Upper lobe of left lung (tissue), 6 donors: ENCODE data around the gene SLC25A43. TPM values are rescaled to one million over a fixed set of nuclear protein-coding genes. Genes with fewer than 3 reads are reported as not detected.
A peak's percentile ranks its signal among the peaks of the same experiment; 100 is the strongest.

Source experiments
- ATAC-seq, 2 donors: fragments of 200-7000 bp; cut with Tn5 transposase; one replicate each; pipeline ENCODE4 v1.9.1; 2022; ENCODE audit warnings: mild to moderate bottlenecking in 2 of 2, moderate library complexity in 2 of 2; ENCODE audit not compliant: low FRiP score in 2 of 2
- DNase-seq, 2 donors: peaks; one replicate each; pipeline ENCODE4 v3.0.0-alpha.2; 2019 to 2020
- H3K27ac ChIP-seq, 4 donors: fragments of 200-600 bp; sonication (generic); one replicate each; pipeline ENCODE4 v1.5.1; 2016 to 2019
- H3K27me3 ChIP-seq, 4 donors: fragments of 200-600 bp; sonication (generic); one replicate each; pipeline ENCODE4 v1.5.1; 2017 to 2019
- H3K36me3 ChIP-seq, 4 donors: fragments of 200-600 bp; sonication (generic); one replicate each; pipeline ENCODE4 v1.5.1; 2016 to 2019
- H3K4me1 ChIP-seq, 4 donors: fragments of 200-600 bp; sonication (generic); one replicate each; pipeline ENCODE4 v1.5.1; 2018 to 2019
- H3K4me3 ChIP-seq, 4 donors: fragments of 200-600 bp; sonication (generic); one replicate each; pipeline ENCODE4 v1.5.1; 2017 to 2019; ENCODE audit warnings: mild to moderate bottlenecking in 2 of 4, moderate library complexity in 1 of 4
- H3K9me3 ChIP-seq, 4 donors: fragments of 200-600 bp; sonication (generic); one replicate each; pipeline ENCODE4 v1.5.1; 2018 to 2019
- EP300 ChIP-seq, 4 donors: sonication (generic); formaldehyde crosslinking; IDR thresholded peaks; one replicate each; pipeline ENCODE4 v1.5.1; 2017; ENCODE audit warnings: antibody characterized with exemption in 4 of 4, control low read depth in 2 of 4
- POLR2A ChIP-seq, 4 donors: fragments of 450-650 bp; IDR thresholded peaks; one replicate each; pipeline ENCODE4 v1.5.1; 2016 to 2017; ENCODE audit warnings: antibody characterized with exemption in 4 of 4, mild to moderate bottlenecking in 2 of 4
- POLR2AphosphoS5 ChIP-seq, 2 donors: sonication (generic); formaldehyde crosslinking; IDR thresholded peaks; one replicate each; pipeline ENCODE4 v1.5.1; 2017; ENCODE audit warnings: antibody characterized with exemption in 2 of 2
- WGBS, 2 donors: methylation state at CpG; one replicate each; pipeline ENCODE4 v1.1.5; 2017 to 2018; 5-methylcytosine and 5-hydroxymethylcytosine counted together
- total RNA-seq, 6 donors: library from RNA; depleted of rRNA in 4 of 6; stranded (reverse); fragments of >200 nt in 4 of 6; gene quantifications; one replicate each; pipeline versions ENCODE4 v1.1.0 to v1.2.1, GENCODE V29; 2016 to 2021
- TF ChIP-seq, protein P1 (sequence below), 6 experiments: fragments of 450-650 bp in 4 of 6; fragments of 200-600 bp in 2 of 6; sonication (generic) in 2 of 6; IDR thresholded peaks; one replicate each; pipeline ENCODE4 v1.5.1; 2016 to 2019; ENCODE audit warnings: antibody characterized with exemption in 6 of 6
- donor health status: DM: no; HTN: no; CAD: no; lungs with moderate emphysema.
- donor health status: DM: no; HTN: yes; CAD: no; lungs with severe emphysema.

The SLC25A43 gene
- total RNA-seq, 6 donors from 2014 or later: 11.2 to 27.8 (median 15.8) TPM

DNA sequence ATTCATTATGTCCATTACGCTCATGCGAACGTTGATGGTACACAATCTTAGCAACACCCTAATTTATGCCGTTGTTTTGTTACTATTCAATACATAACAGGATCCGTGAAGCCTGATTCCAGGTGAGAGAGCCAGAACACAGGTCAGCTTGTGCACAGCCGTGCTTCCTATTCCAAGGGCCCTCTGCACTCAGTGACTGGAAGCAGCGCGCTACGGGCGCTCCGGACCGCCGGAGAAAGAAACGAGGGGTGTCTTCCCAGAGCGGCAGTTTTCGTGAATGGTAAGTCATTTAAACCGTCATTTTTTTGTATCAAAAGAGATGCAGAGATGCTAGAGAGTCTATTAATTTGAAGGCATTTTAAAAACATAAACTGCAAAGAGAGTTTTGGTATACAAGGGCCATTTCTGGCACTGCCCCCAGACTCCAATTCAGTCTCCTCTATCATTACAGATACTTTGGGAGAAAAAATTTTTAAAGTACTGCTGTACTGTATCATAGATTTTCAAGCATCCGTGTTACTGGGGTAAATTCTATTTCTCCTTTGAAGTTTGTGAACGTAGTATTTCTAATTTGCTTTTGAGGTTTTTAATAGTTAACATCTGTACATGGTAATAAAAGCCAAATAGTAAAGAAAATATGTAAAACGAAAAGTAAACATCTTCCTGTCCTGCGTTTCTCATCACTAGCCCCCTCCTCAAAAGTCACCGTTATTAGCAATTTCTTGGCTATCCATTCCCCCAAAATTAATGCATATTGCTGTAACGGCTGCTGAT is 75.7 kb downstream of the SLC25A43 start:
- H3K4me1 ChIP-seq: peaks cover 0 to 4% (median under 1%) of the 10 kb centered on the region in 4 donors
- TF ChIP-seq EP300 (IDR thresholded peaks at IDR 0.05) (no peak), POLR2A (IDR thresholded peaks at IDR 0.05) (no peak), POLR2AphosphoS5 (IDR thresholded peaks at IDR 0.05) (no peak)
- TF ChIP-seq, protein P1, sequence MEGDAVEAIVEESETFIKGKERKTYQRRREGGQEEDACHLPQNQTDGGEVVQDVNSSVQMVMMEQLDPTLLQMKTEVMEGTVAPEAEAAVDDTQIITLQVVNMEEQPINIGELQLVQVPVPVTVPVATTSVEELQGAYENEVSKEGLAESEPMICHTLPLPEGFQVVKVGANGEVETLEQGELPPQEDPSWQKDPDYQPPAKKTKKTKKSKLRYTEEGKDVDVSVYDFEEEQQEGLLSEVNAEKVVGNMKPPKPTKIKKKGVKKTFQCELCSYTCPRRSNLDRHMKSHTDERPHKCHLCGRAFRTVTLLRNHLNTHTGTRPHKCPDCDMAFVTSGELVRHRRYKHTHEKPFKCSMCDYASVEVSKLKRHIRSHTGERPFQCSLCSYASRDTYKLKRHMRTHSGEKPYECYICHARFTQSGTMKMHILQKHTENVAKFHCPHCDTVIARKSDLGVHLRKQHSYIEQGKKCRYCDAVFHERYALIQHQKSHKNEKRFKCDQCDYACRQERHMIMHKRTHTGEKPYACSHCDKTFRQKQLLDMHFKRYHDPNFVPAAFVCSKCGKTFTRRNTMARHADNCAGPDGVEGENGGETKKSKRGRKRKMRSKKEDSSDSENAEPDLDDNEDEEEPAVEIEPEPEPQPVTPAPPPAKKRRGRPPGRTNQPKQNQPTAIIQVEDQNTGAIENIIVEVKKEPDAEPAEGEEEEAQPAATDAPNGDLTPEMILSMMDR (IDR thresholded peaks at IDR 0.05): no peak
- H3K27me3 ChIP-seq: no peaks in the 10 kb centered on the region
- H3K4me3 ChIP-seq: no peak overlapping the region
- peaks cover 0 to 17% (median 3%) of the 10 kb centered on the region in 4 donors for H3K36me3 ChIP-seq
- no peak overlapping the region for H3K27ac ChIP-seq
- no peaks in the 10 kb centered on the region for H3K9me3 ChIP-seq
- 81 to 92% methylated on average over 22 to 23 of the region's 23 CpGs for WGBS, 2 donors
- DNase-seq (no peak), ATAC-seq (no peak)

DNA sequence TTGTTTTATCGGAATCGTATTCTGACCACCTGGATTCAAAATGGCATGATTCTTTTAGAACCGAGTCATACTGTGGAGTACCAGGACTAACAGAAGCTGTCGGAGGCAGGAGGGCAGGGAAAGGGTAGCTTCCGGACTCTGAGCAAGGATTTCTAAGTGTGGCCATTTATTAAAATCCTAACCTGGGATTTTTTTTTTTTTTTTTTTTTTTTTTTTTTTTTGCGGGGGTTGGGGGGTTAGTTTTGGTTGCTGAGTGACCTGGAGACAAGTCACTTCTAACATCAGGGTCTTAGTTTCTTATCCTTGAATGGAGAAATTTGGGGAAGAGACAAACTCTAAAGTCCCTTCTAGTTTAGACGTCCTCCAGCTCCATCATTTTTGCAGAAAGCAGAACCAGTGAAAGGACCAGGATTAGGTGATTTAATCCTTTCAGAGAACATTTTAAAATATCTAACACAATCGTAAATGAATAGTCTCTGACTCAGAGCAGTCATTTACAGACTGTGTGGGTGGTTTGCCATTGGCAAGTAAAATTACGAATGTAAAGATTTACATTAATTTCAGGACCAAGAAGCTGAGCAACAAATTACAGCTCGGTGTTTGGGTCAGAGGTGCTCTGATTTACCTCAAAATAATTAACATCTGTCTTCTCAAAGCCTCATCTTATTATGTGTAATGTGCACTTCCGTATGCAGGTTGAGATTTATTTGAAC is 76.4 kb downstream of the SLC25A43 start:
- Histone ChIP-seq H3K36me3 (peaks cover 0 to 11% (median under 1%) of the 10 kb centered on the region in 4 donors), H3K9me3 (no peaks in the 10 kb centered on the region), H3K27ac (no peak overlapping the region), H3K4me3 (no peak overlapping the region), H3K27me3 (no peaks in the 10 kb centered on the region), H3K4me1 (no peaks in the 10 kb centered on the region)
- ATAC-seq (no peak), DNase-seq (no peak)
- 70 to 77% methylated on average over 11 of the region's 11 CpGs for WGBS, 2 donors
- TF ChIP-seq, protein P1 (IDR thresholded peaks at IDR 0.05): no peak
- TF ChIP-seq POLR2A (IDR thresholded peaks at IDR 0.05) (no peak), EP300 (IDR thresholded peaks at IDR 0.05) (no peak), POLR2AphosphoS5 (IDR thresholded peaks at IDR 0.05) (no peak)

GRCh38 chrX:119477812-119478232 is 78.7 kb downstream of the SLC25A43 start:
- WGBS, 2 donors: 43 to 52% methylated on average over 3 of the region's 3 CpGs
- ATAC-seq (peak in 1 of 2 donors; percentile 60), DNase-seq (peak in 1 of 2 donors; percentile 69)
- peaks cover 0 to 13% (median 2%) of the 10 kb centered on the region in 4 donors for H3K4me1 ChIP-seq
- H3K36me3 ChIP-seq: no peaks in the 10 kb centered on the region
- no peaks in the 10 kb centered on the region for H3K9me3 ChIP-seq
- H3K27me3 ChIP-seq: no peaks in the 10 kb centered on the region
- no peak overlapping the region for H3K27ac ChIP-seq
- no peak overlapping the region for H3K4me3 ChIP-seq
- TF ChIP-seq, protein P1 (IDR thresholded peaks at IDR 0.05): no peak

GRCh38 chrX:119478504-119478903 is 79.4 kb downstream of the SLC25A43 start:
- no peaks in the 10 kb centered on the region for H3K27me3 ChIP-seq
- no peak overlapping the region for H3K4me3 ChIP-seq
- WGBS, 2 donors: 85 to 91% methylated on average over 4 of the region's 4 CpGs
- TF ChIP-seq POLR2A (IDR thresholded peaks at IDR 0.05) (no peak), EP300 (IDR thresholded peaks at IDR 0.05) (no peak), POLR2AphosphoS5 (IDR thresholded peaks at IDR 0.05) (no peak)
- TF ChIP-seq, protein P1 (IDR thresholded peaks at IDR 0.05): no peak
- H3K4me1 ChIP-seq: peaks cover 0 to 17% (median 2%) of the 10 kb centered on the region in 4 donors
- no peaks in the 10 kb centered on the region for H3K9me3 ChIP-seq
- no peaks in the 10 kb centered on the region for H3K36me3 ChIP-seq
- DNase-seq: no peak
- H3K27ac ChIP-seq: no peak overlapping the region
- ATAC-seq: no peak
